Measurements from ENCODE around the gene FLCN.
A peak's percentile ranks its signal among the peaks of the same experiment; 100 is the strongest.
"Not testable (repeated sequence)": the region's sequence is repeated elsewhere in the genome, so short reads cannot be mapped to it uniquely, and the experiment has no call there.

FLCN gene

GRCh38 chr17:17206913-17207335 lies 30.0 kb downstream of the FLCN start:
- DNase-seq (ENCODE audit: low read depth): no peak

- peak; percentile 28 for DNase-seq (ENCODE audit: low read depth)
These were observed 30.6 kb downstream of the FLCN start, which contains the start of gene PLD6 for GRCh38 chr17:17206124-17206912. Gene PLD6 (minus strand): TSS chr17:17206333. CDS start chr17:17206286, 47 bp downstream.

GRCh38 chr17:17205368-17206123 lies 31.4 kb downstream of the FLCN start:
- peak; percentile 39 for DNase-seq (ENCODE audit: low read depth)

- no peak for DNase-seq (ENCODE audit: low read depth)
These were observed 32.2 kb downstream of the FLCN start for GRCh38 chr17:17204635-17205231.

GRCh38 chr17:17204041-17204591 lies 32.9 kb downstream of the FLCN start:
- DNase-seq (ENCODE audit: low read depth): no peak

- no peak for DNase-seq (ENCODE audit: low read depth)
These were observed 33.7 kb downstream of the FLCN start for GRCh38 chr17:17203173-17203730.

GRCh38 chr17:17201907-17202306 lies 35.1 kb downstream of the FLCN start:
- DNase-seq (ENCODE audit: low read depth): no peak

- no peak for DNase-seq (ENCODE audit: low read depth)
These were observed 35.7 kb downstream of the FLCN start for GRCh38 chr17:17201271-17201670.

- no peak for DNase-seq (ENCODE audit: low read depth)
These were observed 36.1 kb downstream of the FLCN start for GRCh38 chr17:17200831-17201230.

- DNase-seq (ENCODE audit: low read depth): no peak
These were observed 36.7 kb downstream of the FLCN start for GRCh38 chr17:17200311-17200710.

- DNase-seq (ENCODE audit: low read depth): no peak
These were observed 38.7 kb downstream of the FLCN start for GRCh38 chr17:17198281-17198680.

- no peak for DNase-seq (ENCODE audit: low read depth)
These were observed 40.2 kb downstream of the FLCN start for GRCh38 chr17:17196776-17197175.

GRCh38 chr17:17195466-17195865 lies 41.5 kb downstream of the FLCN start:
- DNase-seq (ENCODE audit: low read depth): not testable (repeated sequence)

- DNase-seq (ENCODE audit: low read depth): no peak
These were observed 45.0 kb downstream of the FLCN start for GRCh38 chr17:17191961-17192381.

- DNase-seq (ENCODE audit: low read depth): peak; percentile 62
These were observed 45.6 kb downstream of the FLCN start for GRCh38 chr17:17191346-17191792.

GRCh38 chr17:17190188-17190587 lies 46.8 kb downstream of the FLCN start:
- DNase-seq (ENCODE audit: low read depth): no peak

- DNase-seq (ENCODE audit: low read depth): no peak
These were observed 47.4 kb downstream of the FLCN start for GRCh38 chr17:17189559-17189958.

GRCh38 chr17:17188586-17188985 lies 48.4 kb downstream of the FLCN start:
- DNase-seq (ENCODE audit: low read depth): no peak

GRCh38 chr17:17186551-17187505 lies 50.1 kb downstream of the FLCN start:
- DNase-seq (ENCODE audit: low read depth): no peak

- no peak for DNase-seq (ENCODE audit: low read depth)
These were observed 50.9 kb downstream of the FLCN start for GRCh38 chr17:17186051-17186450.

All from GM04504 (cell line).